Neural cell (in vitro differentiated cells): ENCODE data around the gene LCNL1. TPM values are rescaled to one million over a fixed set of nuclear protein-coding genes. Genes with fewer than 3 reads are reported as not detected.

Experiments
- H2AFZ ChIP-seq: fragments of 200-600, 300-800 bp; sonication (generic), shearing (Covaris generic); 2 replicates; pipeline ENCODE4 v1.6.0; 2014; ENCODE audit warnings: low read depth, mild to moderate bottlenecking, antibody characterized with exemption, low read length, moderate library complexity
- H3F3A ChIP-seq: fragments of 200-600 bp; shearing (Covaris generic); 2 replicates; pipeline ENCODE4 v1.6.1; 2016; ENCODE audit warnings: mild to moderate bottlenecking, moderate library complexity, mixed read lengths, antibody characterized with exemption, low read length; ENCODE audit not compliant: insufficient read depth, poor library complexity, severe bottlenecking
- H3K27ac ChIP-seq: fragments of 200-600, 300-800 bp; sonication (generic), shearing (Covaris generic); 2 replicates; pipeline ENCODE4 v1.5.1; 2014; ENCODE audit warnings: mild to moderate bottlenecking, low read length, moderate library complexity
- H3K27me3 ChIP-seq: fragments of 300-800, 200-600 bp; sonication (generic), shearing (Covaris generic); 2 replicates; pipeline ENCODE4 v1.6.0; 2014; ENCODE audit warnings: mild to moderate bottlenecking, low read depth, low read length, moderate library complexity; ENCODE audit not compliant: insufficient read depth
- H3K36me3 ChIP-seq: fragments of 300-800, 200-600 bp; sonication (generic), shearing (Covaris generic); 2 replicates; pipeline ENCODE4 v1.5.1; 2014; ENCODE audit warnings: mild to moderate bottlenecking, antibody characterized with exemption, low read length, moderate library complexity; ENCODE audit not compliant: insufficient read depth
- H3K4me2 ChIP-seq: fragments of 300-800, 200-600 bp; sonication (generic), shearing (Covaris generic); 2 replicates; pipeline ENCODE4 v1.6.0; 2014; ENCODE audit warnings: mild to moderate bottlenecking, low read length
- H3K4me3 ChIP-seq: fragments of 300-800, 200-600 bp; sonication (generic), shearing (Covaris generic); 2 replicates; pipeline ENCODE4 v1.5.1; 2014; ENCODE audit warnings: mild to moderate bottlenecking, low read length, moderate library complexity
- H3K79me2 ChIP-seq: fragments of 200-600 bp; shearing (Covaris generic); replicated peaks from 2 replicates; pipeline ENCODE4 v1.6.0; 2014; ENCODE audit warnings: mild to moderate bottlenecking, low read length, moderate library complexity; ENCODE audit not compliant: insufficient read depth
- H3K9ac ChIP-seq: fragments of 300-800, 200-600 bp; sonication (generic), shearing (Covaris generic); 2 replicates; pipeline ENCODE4 v1.6.1; 2016; ENCODE audit warnings: mild to moderate bottlenecking, low read length, mixed read lengths
- H3K9me2 ChIP-seq: fragments of 200-600 bp; shearing (Covaris generic); 2 replicates; pipeline ENCODE4 v1.6.1; 2016; ENCODE audit warnings: mild to moderate bottlenecking, low read length, mixed read lengths; ENCODE audit not compliant: insufficient read depth
- H3K9me3 ChIP-seq: fragments of 200-600, 300-800 bp; sonication (generic), shearing (Covaris generic); 2 replicates; pipeline ENCODE4 v1.6.1; 2016; ENCODE audit warnings: mild to moderate bottlenecking, mixed run types, low read length, moderate library complexity, mixed read lengths
- H4K20me1 ChIP-seq: fragments of 200-600 bp; shearing (Covaris generic); 2 replicates; pipeline ENCODE4 v1.6.1; 2016; ENCODE audit warnings: mild to moderate bottlenecking, mixed run types; ENCODE audit not compliant: insufficient read depth
- EP300 ChIP-seq: fragments of 450-650 bp; conservative IDR thresholded peaks from 2 replicates; pipeline ENCODE4 v1.6.1; 2014; ENCODE audit warnings: antibody characterized with exemption, mild to moderate bottlenecking, moderate library complexity; ENCODE audit not compliant: poor library complexity, severe bottlenecking
- EZH2 ChIP-seq: fragments of 200-600, 300-800 bp; shearing (Covaris generic), sonication (generic); IDR thresholded peaks from 2 replicates; pipeline ENCODE4 v1.6.1; 2014; ENCODE audit warnings: antibody characterized with exemption, low read length, borderline replicate concordance, mild to moderate bottlenecking; ENCODE audit not compliant: insufficient read depth, poor library complexity, severe bottlenecking
- MXI1 ChIP-seq: fragments of 450-650 bp; conservative IDR thresholded peaks from 2 replicates; pipeline ENCODE4 v1.6.1; 2014; ENCODE audit warnings: antibody characterized with exemption, mild to moderate bottlenecking; ENCODE audit not compliant: poor library complexity, severe bottlenecking
- POLR2AphosphoS5 ChIP-seq: IDR thresholded peaks from 2 replicates; pipeline ENCODE4 v1.6.1; 2012
- RAD21 ChIP-seq: fragments of 450-650 bp; conservative IDR thresholded peaks from 2 replicates; pipeline ENCODE4 v1.6.1; 2014; ENCODE audit warnings: antibody characterized with exemption, mild to moderate bottlenecking, moderate library complexity
- SMC3 ChIP-seq: fragments of 450-650 bp; conservative IDR thresholded peaks from 2 replicates; pipeline ENCODE4 v1.6.1; 2014; ENCODE audit warnings: antibody characterized with exemption, mild to moderate bottlenecking, moderate library complexity; ENCODE audit not compliant: poor library complexity
- TAF1 ChIP-seq: IDR thresholded peaks from 2 replicates; pipeline ENCODE4 v1.6.1; 2012; ENCODE audit warnings: low read depth
- polyA plus RNA-seq: library from polyadenylated mRNA; depleted of rRNA; stranded (reverse); fragments of >200 nt; gene quantifications from 2 replicates; pipeline ENCODE4 v1.2.3, GENCODE V29; 2014
- TF ChIP-seq, protein P1 (sequence below): IDR thresholded peaks from 2 replicates; pipeline ENCODE4 v1.6.1; 2012; ENCODE audit warnings: borderline replicate concordance
- TF ChIP-seq, protein P2 (sequence below): fragments of 450-650 bp; IDR thresholded peaks from 2 replicates; pipeline ENCODE4 v1.5.1; 2014; ENCODE audit warnings: antibody characterized with exemption, mild to moderate bottlenecking, moderate library complexity; ENCODE audit not compliant: poor library complexity, severe bottlenecking

The LCNL1 gene
- polyA plus RNA-seq, 1 donor from 2014 or later, result not detected

DNA sequence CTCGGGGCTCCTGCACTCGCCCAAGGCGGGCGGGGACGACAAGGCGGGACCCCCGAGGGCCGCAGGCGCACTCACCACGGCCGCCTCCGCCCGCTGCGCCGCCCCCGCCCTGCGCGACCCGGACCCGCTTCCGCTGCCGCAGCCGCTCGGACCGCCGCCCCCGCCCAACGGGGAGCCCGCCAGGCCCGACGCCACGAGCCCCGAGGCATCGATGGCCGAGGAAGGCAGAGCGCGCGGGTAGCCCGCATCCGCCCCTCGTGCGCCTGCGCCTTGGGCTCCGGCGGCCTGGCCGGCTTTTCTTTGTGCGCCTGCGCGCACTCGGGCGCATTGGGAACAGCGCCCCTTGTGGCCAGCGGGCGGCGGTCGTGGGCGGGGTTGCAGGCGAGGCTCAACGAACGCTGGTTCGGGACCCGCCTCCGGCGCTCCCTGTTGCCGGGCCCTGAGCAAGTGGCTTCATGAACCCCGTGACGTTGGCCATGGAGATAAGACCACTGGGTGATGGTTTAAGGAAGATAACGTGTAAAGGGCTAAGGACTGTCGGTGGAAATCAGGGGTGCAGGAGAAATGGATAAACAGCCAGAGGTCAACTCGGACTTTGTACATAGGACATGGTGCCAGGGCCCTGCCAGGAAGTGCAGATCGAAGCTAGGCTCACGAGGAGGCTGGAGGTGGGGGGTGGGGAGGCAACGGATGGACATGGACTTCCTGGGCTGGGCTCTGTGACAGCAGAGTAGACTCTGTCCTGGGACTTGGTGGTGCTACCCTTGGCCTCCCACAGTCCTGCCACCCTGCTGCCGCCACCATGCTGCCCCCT is 38.1 kb upstream of the LCNL1 start, which contains the start of the genes C8G and FBXW5:
TSS of gene C8G (plus strand) at position 725 of the 814 bp plus-strand sequence. CDS start at position 803, 78 bp downstream.
TSS of gene FBXW5 (minus strand) at position 220 of the 814 bp plus-strand sequence. CDS start 655 bp downstream, outside the sequence.
- Histone ChIP-seq H3K9me3 (no peaks in the 10 kb centered on the region), H3K9me2 (no peaks in the 10 kb centered on the region), H3F3A (no peaks in the 10 kb centered on the region), H3K4me2 (peak within 1 kb of the TSS; percentile 44), H4K20me1 (no peaks in the 10 kb centered on the region), H2AFZ (no peak within 1 kb of the TSS), H3K36me3 (peaks cover 6% of the 10 kb centered on the region), H3K79me2 (peaks cover 8% of the 10 kb centered on the region), H3K4me3 (peak within 1 kb of the TSS; percentile 97), H3K27ac (no peak within 1 kb of the TSS), H3K27me3 (no peaks in the 10 kb centered on the region), H3K9ac (peak within 1 kb of the TSS; percentile 74)
- TF ChIP-seq, protein P1, sequence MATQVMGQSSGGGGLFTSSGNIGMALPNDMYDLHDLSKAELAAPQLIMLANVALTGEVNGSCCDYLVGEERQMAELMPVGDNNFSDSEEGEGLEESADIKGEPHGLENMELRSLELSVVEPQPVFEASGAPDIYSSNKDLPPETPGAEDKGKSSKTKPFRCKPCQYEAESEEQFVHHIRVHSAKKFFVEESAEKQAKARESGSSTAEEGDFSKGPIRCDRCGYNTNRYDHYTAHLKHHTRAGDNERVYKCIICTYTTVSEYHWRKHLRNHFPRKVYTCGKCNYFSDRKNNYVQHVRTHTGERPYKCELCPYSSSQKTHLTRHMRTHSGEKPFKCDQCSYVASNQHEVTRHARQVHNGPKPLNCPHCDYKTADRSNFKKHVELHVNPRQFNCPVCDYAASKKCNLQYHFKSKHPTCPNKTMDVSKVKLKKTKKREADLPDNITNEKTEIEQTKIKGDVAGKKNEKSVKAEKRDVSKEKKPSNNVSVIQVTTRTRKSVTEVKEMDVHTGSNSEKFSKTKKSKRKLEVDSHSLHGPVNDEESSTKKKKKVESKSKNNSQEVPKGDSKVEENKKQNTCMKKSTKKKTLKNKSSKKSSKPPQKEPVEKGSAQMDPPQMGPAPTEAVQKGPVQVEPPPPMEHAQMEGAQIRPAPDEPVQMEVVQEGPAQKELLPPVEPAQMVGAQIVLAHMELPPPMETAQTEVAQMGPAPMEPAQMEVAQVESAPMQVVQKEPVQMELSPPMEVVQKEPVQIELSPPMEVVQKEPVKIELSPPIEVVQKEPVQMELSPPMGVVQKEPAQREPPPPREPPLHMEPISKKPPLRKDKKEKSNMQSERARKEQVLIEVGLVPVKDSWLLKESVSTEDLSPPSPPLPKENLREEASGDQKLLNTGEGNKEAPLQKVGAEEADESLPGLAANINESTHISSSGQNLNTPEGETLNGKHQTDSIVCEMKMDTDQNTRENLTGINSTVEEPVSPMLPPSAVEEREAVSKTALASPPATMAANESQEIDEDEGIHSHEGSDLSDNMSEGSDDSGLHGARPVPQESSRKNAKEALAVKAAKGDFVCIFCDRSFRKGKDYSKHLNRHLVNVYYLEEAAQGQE, result no peak
- TF ChIP-seq SMC3 (peak; percentile 28), POLR2AphosphoS5 (peak; percentile 56), EP300 (peak; percentile 50), EZH2 (no peak), RAD21 (peak; percentile 34), MXI1 (peak; percentile 72), TAF1 (no peak)
- TF ChIP-seq, protein P2, sequence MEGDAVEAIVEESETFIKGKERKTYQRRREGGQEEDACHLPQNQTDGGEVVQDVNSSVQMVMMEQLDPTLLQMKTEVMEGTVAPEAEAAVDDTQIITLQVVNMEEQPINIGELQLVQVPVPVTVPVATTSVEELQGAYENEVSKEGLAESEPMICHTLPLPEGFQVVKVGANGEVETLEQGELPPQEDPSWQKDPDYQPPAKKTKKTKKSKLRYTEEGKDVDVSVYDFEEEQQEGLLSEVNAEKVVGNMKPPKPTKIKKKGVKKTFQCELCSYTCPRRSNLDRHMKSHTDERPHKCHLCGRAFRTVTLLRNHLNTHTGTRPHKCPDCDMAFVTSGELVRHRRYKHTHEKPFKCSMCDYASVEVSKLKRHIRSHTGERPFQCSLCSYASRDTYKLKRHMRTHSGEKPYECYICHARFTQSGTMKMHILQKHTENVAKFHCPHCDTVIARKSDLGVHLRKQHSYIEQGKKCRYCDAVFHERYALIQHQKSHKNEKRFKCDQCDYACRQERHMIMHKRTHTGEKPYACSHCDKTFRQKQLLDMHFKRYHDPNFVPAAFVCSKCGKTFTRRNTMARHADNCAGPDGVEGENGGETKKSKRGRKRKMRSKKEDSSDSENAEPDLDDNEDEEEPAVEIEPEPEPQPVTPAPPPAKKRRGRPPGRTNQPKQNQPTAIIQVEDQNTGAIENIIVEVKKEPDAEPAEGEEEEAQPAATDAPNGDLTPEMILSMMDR, result peak; percentile 99

DNA sequence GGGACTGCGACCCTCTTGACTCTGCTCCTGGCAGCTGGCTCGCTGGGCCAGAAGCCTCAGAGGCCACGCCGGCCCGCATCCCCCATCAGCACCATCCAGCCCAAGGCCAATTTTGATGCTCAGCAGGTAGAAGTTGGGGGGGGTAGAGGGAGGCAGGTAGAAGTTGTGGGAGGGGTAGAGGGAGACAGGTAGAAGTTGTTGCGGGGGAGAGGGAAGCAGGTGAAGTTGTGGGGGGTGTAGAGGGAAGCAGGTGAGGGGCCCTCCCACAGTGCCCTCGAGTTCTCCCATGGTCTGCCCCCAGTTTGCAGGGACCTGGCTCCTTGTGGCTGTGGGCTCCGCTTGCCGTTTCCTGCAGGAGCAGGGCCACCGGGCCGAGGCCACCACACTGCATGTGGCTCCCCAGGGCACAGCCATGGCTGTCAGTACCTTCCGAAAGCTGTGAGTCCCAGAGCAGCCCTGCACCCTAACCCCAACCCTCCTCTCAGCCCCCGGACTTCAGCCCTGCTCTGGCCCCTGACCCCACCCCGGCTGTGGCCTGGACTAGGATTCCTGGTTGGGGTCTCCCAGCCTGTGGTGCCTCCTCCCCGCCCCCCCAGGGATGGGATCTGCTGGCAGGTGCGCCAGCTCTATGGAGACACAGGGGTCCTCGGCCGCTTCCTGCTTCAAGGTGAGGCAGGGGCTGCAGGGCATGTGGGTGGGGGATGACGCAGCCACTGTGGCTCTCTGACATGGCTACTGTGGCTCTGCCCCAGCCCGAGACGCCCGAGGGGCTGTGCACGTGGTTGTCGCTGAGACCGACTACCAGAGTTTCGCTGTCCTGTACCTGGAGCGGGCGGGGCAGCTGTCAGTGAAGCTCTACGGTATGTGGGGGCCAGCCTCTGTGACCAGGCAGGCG is 37.2 kb upstream of the LCNL1 start:
- H3K36me3 ChIP-seq, result peaks cover 4% of the 10 kb centered on the region
- H3K4me2 ChIP-seq, result no peak overlapping the region
- TF ChIP-seq RAD21 (no peak), TAF1 (no peak), EP300 (no peak), SMC3 (no peak), POLR2AphosphoS5 (no peak), MXI1 (no peak), EZH2 (no peak)
- TF ChIP-seq, protein P2, result no peak
- TF ChIP-seq, protein P1, result no peak
- H3K4me3 ChIP-seq, result no peak overlapping the region
- H3K79me2 ChIP-seq, result peaks cover 8% of the 10 kb centered on the region
- H3K9me2 ChIP-seq, result no peaks in the 10 kb centered on the region
- H2AFZ ChIP-seq, result no peak overlapping the region
- H3F3A ChIP-seq, result no peaks in the 10 kb centered on the region
- no peaks in the 10 kb centered on the region for H4K20me1 ChIP-seq
- no peak overlapping the region for H3K27ac ChIP-seq
- H3K9me3 ChIP-seq, result no peaks in the 10 kb centered on the region
- H3K9ac ChIP-seq, result no peak overlapping the region
- no peaks in the 10 kb centered on the region for H3K27me3 ChIP-seq
